Measurements from ENCODE around the gene CHCHD1.

- TF ChIP-seq EZH2 (IDR thresholded peaks at IDR 0.05; ENCODE audit: insufficient read depth, low read length) (no peak), CTCF (IDR thresholded peaks at IDR 0.05; ENCODE audit: insufficient read depth, low read depth, low read length) (no peak)
Observed at GRCh38 chr10:73743327-73743904, 38.4 kb upstream of the CHCHD1 start.
